Mesenchymal stem cell (in vitro differentiated cells and primary cell): ENCODE data around the gene FOXA2.
A peak's percentile ranks its signal among the peaks of the same experiment; 100 is the strongest.
"Not testable (repeated sequence)": the region's sequence is repeated elsewhere in the genome, so short reads cannot be mapped to it uniquely, and the experiment has no call there.

Experiments used
- DNase-seq: peaks from one replicate; pipeline ENCODE4 v3.0.0-alpha.2; 2013
- H2AFZ ChIP-seq: one replicate; pipeline ENCODE4 v1.6.1; 2013; ENCODE audit warnings: low read depth, mild to moderate bottlenecking, control low read depth, inconsistent platforms, low read length, moderate library complexity
- H2AK5ac ChIP-seq: 2 replicates; pipeline ENCODE4 v1.6.1; 2013; ENCODE audit warnings: low read length, moderate library complexity, mild to moderate bottlenecking, inconsistent platforms; ENCODE audit not compliant: severe bottlenecking
- H2BK120ac ChIP-seq: one replicate; pipeline ENCODE4 v1.6.1; 2013; ENCODE audit warnings: low read depth, mild to moderate bottlenecking, inconsistent platforms, low read length, moderate library complexity
- H2BK12ac ChIP-seq, 2 experiments: one replicate each; pipeline ENCODE4 v1.6.1; 2013; ENCODE audit warnings: inconsistent platforms in 2 of 2, low read length in 2 of 2, mild to moderate bottlenecking in 2 of 2, moderate library complexity in 2 of 2, control low read depth in 1 of 2
- H2BK15ac ChIP-seq: one replicate; pipeline ENCODE4 v1.6.1; 2013; ENCODE audit warnings: mild to moderate bottlenecking, low read depth, inconsistent platforms; ENCODE audit not compliant: poor library complexity, severe bottlenecking
- H2BK5ac ChIP-seq: 2 replicates; pipeline ENCODE4 v1.6.1; 2013; ENCODE audit warnings: low read depth, mild to moderate bottlenecking, low read length, control low read depth, inconsistent platforms; ENCODE audit not compliant: poor library complexity, severe bottlenecking
- H3K14ac ChIP-seq, 2 experiments: one replicate each; pipeline ENCODE4 v1.6.1; 2013; ENCODE audit warnings: inconsistent platforms in 2 of 2, low read length in 2 of 2, control low read depth in 1 of 2, mild to moderate bottlenecking in 1 of 2, moderate library complexity in 1 of 2
- H3K18ac ChIP-seq, 2 experiments: one replicate each; pipeline ENCODE4 v1.6.1; 2013; ENCODE audit warnings: inconsistent platforms in 2 of 2, low read length in 2 of 2, control low read depth in 1 of 2, low read depth in 1 of 2, mild to moderate bottlenecking in 1 of 2
- H3K23ac ChIP-seq, 2 experiments: one replicate each; pipeline ENCODE4 v1.6.1; 2013; ENCODE audit warnings: inconsistent platforms in 2 of 2, low read length in 2 of 2, mild to moderate bottlenecking in 2 of 2, moderate library complexity in 2 of 2, control low read depth in 1 of 2
- H3K27ac ChIP-seq: 2 replicates; pipeline ENCODE4 v1.5.1; 2013; ENCODE audit warnings: mild to moderate bottlenecking, moderate library complexity, low read length, control low read depth, inconsistent platforms; ENCODE audit not compliant: poor library complexity, severe bottlenecking
- H3K27me3 ChIP-seq, 2 experiments: 2 replicates each; pipeline versions ENCODE4 v1.6.1 to v1.7.0; 2013; ENCODE audit warnings: low read length in 2 of 2, mild to moderate bottlenecking in 2 of 2, moderate library complexity in 2 of 2, control low read depth in 1 of 2, inconsistent platforms in 1 of 2; ENCODE audit not compliant: control insufficient read depth in 1 of 2, insufficient read depth in 1 of 2
- H3K36me3 ChIP-seq, 2 experiments: 2 replicates each; pipeline versions ENCODE4 v1.6.1 to v1.7.0; 2013; ENCODE audit warnings: low read length in 2 of 2, control low read depth in 1 of 2, inconsistent platforms in 1 of 2, low read depth in 1 of 2, mild to moderate bottlenecking in 1 of 2; ENCODE audit not compliant: insufficient read depth in 2 of 2, control insufficient read depth in 1 of 2
- H3K4ac ChIP-seq, 2 experiments: one replicate each; pipeline ENCODE4 v1.6.1; 2013; ENCODE audit warnings: inconsistent platforms in 2 of 2, low read length in 2 of 2, mild to moderate bottlenecking in 2 of 2, moderate library complexity in 2 of 2, control low read depth in 1 of 2, low read depth in 1 of 2
- H3K4me1 ChIP-seq: 2 replicates; pipeline ENCODE4 v1.6.1; 2013; ENCODE audit warnings: low read depth, low read length, control low read depth; ENCODE audit not compliant: control insufficient read depth, insufficient read depth
- H3K4me2 ChIP-seq: 2 replicates; pipeline ENCODE4 v1.6.1; 2013; ENCODE audit warnings: low read length, mild to moderate bottlenecking, inconsistent platforms; ENCODE audit not compliant: poor library complexity, severe bottlenecking
- H3K4me3 ChIP-seq, 2 experiments: 2 replicates each; pipeline versions ENCODE4 v1.5.1 to v1.7.0; 2013; ENCODE audit warnings: low read length in 2 of 2, mild to moderate bottlenecking in 2 of 2, control low read depth in 1 of 2, low read depth in 1 of 2; ENCODE audit not compliant: insufficient read depth in 1 of 2
- H3K79me1 ChIP-seq: replicated peaks from 2 replicates; pipeline ENCODE4 v1.6.1; 2013; ENCODE audit warnings: mild to moderate bottlenecking, control low read depth, low read length, inconsistent platforms; ENCODE audit not compliant: poor library complexity, severe bottlenecking
- H3K9ac ChIP-seq: 2 replicates; pipeline ENCODE4 v1.7.0; 2013; ENCODE audit warnings: mild to moderate bottlenecking, low read length, moderate library complexity
- H3K9me3 ChIP-seq: 2 replicates; pipeline ENCODE4 v1.7.0; 2013; ENCODE audit warnings: mild to moderate bottlenecking, low read length; ENCODE audit not compliant: control insufficient read depth
- H4K8ac ChIP-seq: one replicate; pipeline ENCODE4 v1.6.1; 2013; ENCODE audit warnings: inconsistent platforms, mild to moderate bottlenecking, low read length, moderate library complexity
- H4K91ac ChIP-seq: one replicate; pipeline ENCODE4 v1.6.1; 2013; ENCODE audit warnings: mild to moderate bottlenecking, low read length, inconsistent platforms
- WGBS: methylation state at CpG from one replicate; pipeline ENCODE4 v1.1.7; 2013; ENCODE audit warnings: mixed read lengths; 5-methylcytosine and 5-hydroxymethylcytosine counted together

The FOXA2 gene

GRCh38 chr20:22599258-22599657 lies 14.9 kb upstream of the FOXA2 start:
- not testable (repeated sequence) for H2BK5ac ChIP-seq, H3K9me3 ChIP-seq, H3K14ac ChIP-seq, H3K4me3 ChIP-seq, H2BK15ac ChIP-seq, H3K4me1 ChIP-seq, H3K4ac ChIP-seq, H3K23ac ChIP-seq, H2BK12ac ChIP-seq, H2AFZ ChIP-seq, H3K27ac ChIP-seq, H2BK120ac ChIP-seq, H2AK5ac ChIP-seq, H4K8ac ChIP-seq, H3K79me1 ChIP-seq, DNase-seq, H3K18ac ChIP-seq, H3K4me2 ChIP-seq, H3K36me3 ChIP-seq, H3K9ac ChIP-seq, H4K91ac ChIP-seq
- H3K27me3 ChIP-seq = peaks cover 45 to 59% of the 10 kb centered on the region in 2 experiments
- 93% methylated on average over 1 of the region's 2 CpGs for WGBS

GRCh38 chr20:22597303-22597702 lies 12.9 kb upstream of the FOXA2 start:
- no peak overlapping the region for H3K4me3 ChIP-seq
- H3K9me3 ChIP-seq = no peaks in the 10 kb centered on the region
- H3K27me3 ChIP-seq = peaks cover 40 to 49% of the 10 kb centered on the region in 2 experiments
- H3K79me1 ChIP-seq = no peaks in the 10 kb centered on the region
- H2BK120ac ChIP-seq = no peak overlapping the region
- no peak overlapping the region for H2AFZ ChIP-seq
- H3K23ac ChIP-seq = no peak overlapping the region
- H3K4me1 ChIP-seq = no peaks in the 10 kb centered on the region
- no peak overlapping the region for H4K91ac ChIP-seq
- H3K14ac ChIP-seq = no peak overlapping the region
- no peak overlapping the region for H3K4ac ChIP-seq
- H3K18ac ChIP-seq = no peak overlapping the region
- no peak overlapping the region for H3K27ac ChIP-seq
- H2BK15ac ChIP-seq = no peak overlapping the region
- H4K8ac ChIP-seq = no peak overlapping the region
- no peak overlapping the region for H3K4me2 ChIP-seq
- no peak overlapping the region for H3K9ac ChIP-seq
- no peaks in the 10 kb centered on the region for H3K36me3 ChIP-seq
- no peak for DNase-seq
- H2BK5ac ChIP-seq = no peak overlapping the region
- WGBS = 21% methylated on average over 1 of the region's 1 CpG
- H2AK5ac ChIP-seq = no peak overlapping the region
- H2BK12ac ChIP-seq = no peak overlapping the region

- no peak overlapping the region for H2BK15ac ChIP-seq
- peaks cover 7% of the 10 kb centered on the region for H3K4me1 ChIP-seq
- H3K36me3 ChIP-seq = no peaks in the 10 kb centered on the region
- H3K79me1 ChIP-seq = no peaks in the 10 kb centered on the region
- H3K9ac ChIP-seq = no peak overlapping the region
- no peak overlapping the region for H4K8ac ChIP-seq
- no peak overlapping the region for H3K27ac ChIP-seq
- no peaks in the 10 kb centered on the region for H3K9me3 ChIP-seq
- H3K14ac ChIP-seq = no peak overlapping the region
- H3K18ac ChIP-seq = no peak overlapping the region
- H2BK12ac ChIP-seq = no peak overlapping the region
- H4K91ac ChIP-seq = no peak overlapping the region
- no peak overlapping the region for H2AK5ac ChIP-seq
- WGBS = 0% methylated on average over 1 of the region's 1 CpG
- peaks cover 72 to 73% of the 10 kb centered on the region in 2 experiments for H3K27me3 ChIP-seq
- no peak overlapping the region for H2AFZ ChIP-seq
- no peak overlapping the region for H3K4me3 ChIP-seq
- H3K4me2 ChIP-seq = no peak overlapping the region
- H3K23ac ChIP-seq = no peak overlapping the region
- no peak overlapping the region for H3K4ac ChIP-seq
- H2BK120ac ChIP-seq = no peak overlapping the region
- no peak for DNase-seq
- no peak overlapping the region for H2BK5ac ChIP-seq
Measured at GRCh38 chr20:22590662-22591061, 6.3 kb upstream of the FOXA2 start.

GRCh38 chr20:22586645-22587310 lies 2.4 kb upstream of the FOXA2 start:
- no peak overlapping the region for H4K8ac ChIP-seq
- no peak for DNase-seq
- H3K4me3 ChIP-seq = peak overlapping the region in 1 of 2 experiments; percentile 68
- WGBS = 4% methylated on average over 45 of the region's 47 CpGs
- no peak overlapping the region for H3K9ac ChIP-seq
- no peak overlapping the region for H2BK5ac ChIP-seq
- H2BK12ac ChIP-seq = no peak overlapping the region
- no peaks in the 10 kb centered on the region for H3K79me1 ChIP-seq
- no peak overlapping the region for H2BK15ac ChIP-seq
- H2AFZ ChIP-seq = no peak overlapping the region
- H2AK5ac ChIP-seq = no peak overlapping the region
- no peak overlapping the region for H3K14ac ChIP-seq
- H3K27me3 ChIP-seq = peaks cover 85 to 87% of the 10 kb centered on the region in 2 experiments
- peaks cover 37% of the 10 kb centered on the region for H3K4me1 ChIP-seq
- no peak overlapping the region for H3K18ac ChIP-seq
- H2BK120ac ChIP-seq = no peak overlapping the region
- no peak overlapping the region for H4K91ac ChIP-seq
- H3K36me3 ChIP-seq = no peaks in the 10 kb centered on the region
- no peak overlapping the region for H3K4ac ChIP-seq
- no peak overlapping the region for H3K4me2 ChIP-seq
- H3K9me3 ChIP-seq = no peaks in the 10 kb centered on the region
- no peak overlapping the region for H3K27ac ChIP-seq
- no peak overlapping the region for H3K23ac ChIP-seq
